GM23248 (cell line): ENCODE data around the gene GPALPP1. TPM values are rescaled to one million over a fixed set of nuclear protein-coding genes. Genes with fewer than 3 reads are reported as not detected.

Experiments used
- DNase-seq: peaks from one replicate; pipeline ENCODE4 v3.0.0-alpha.2; 2015
- H2AFZ ChIP-seq: fragments of 200-600 bp; sonication (generic); 2 replicates; pipeline ENCODE4 v1.6.1; 2016; ENCODE audit warnings: antibody characterized with exemption
- H3F3A ChIP-seq: fragments of 200-600 bp; sonication (generic); 2 replicates; pipeline ENCODE4 v1.6.1; 2016; ENCODE audit warnings: mild to moderate bottlenecking, antibody characterized with exemption, mixed run types; ENCODE audit not compliant: insufficient read depth
- H3K27ac ChIP-seq: fragments of 200-600 bp; sonication (generic); 2 replicates; pipeline ENCODE4 v1.5.1; 2016; ENCODE audit warnings: mild to moderate bottlenecking
- H3K27me3 ChIP-seq: fragments of 200-600 bp; sonication (generic); replicated peaks from 2 replicates; pipeline ENCODE4 v1.6.1; 2016; ENCODE audit warnings: mild to moderate bottlenecking; ENCODE audit not compliant: insufficient read depth
- H3K36me3 ChIP-seq: fragments of 200-600 bp; sonication (generic); 2 replicates; pipeline ENCODE4 v1.6.1; 2016; ENCODE audit warnings: low read depth, mild to moderate bottlenecking
- H3K4me1 ChIP-seq: fragments of 200-600 bp; sonication (generic); 2 replicates; pipeline ENCODE4 v1.6.1; 2016; ENCODE audit warnings: mild to moderate bottlenecking; ENCODE audit not compliant: insufficient read depth
- H3K4me2 ChIP-seq: fragments of 200-600 bp; sonication (generic); one replicate; pipeline ENCODE4 v1.6.1; 2016; ENCODE audit warnings: mild to moderate bottlenecking; ENCODE audit not compliant: unreplicated experiment
- H3K4me3 ChIP-seq: fragments of 200-600 bp; sonication (generic); 2 replicates; pipeline ENCODE4 v1.5.1; 2016; ENCODE audit warnings: mild to moderate bottlenecking
- H3K79me2 ChIP-seq: fragments of 200-600 bp; sonication (generic); 2 replicates; pipeline ENCODE4 v1.6.1; 2016; ENCODE audit warnings: mild to moderate bottlenecking; ENCODE audit not compliant: insufficient read depth
- H3K9ac ChIP-seq: fragments of 200-600 bp; sonication (generic); 2 replicates; pipeline ENCODE4 v1.6.1; 2016; ENCODE audit warnings: mild to moderate bottlenecking
- H3K9me2 ChIP-seq: fragments of 200-600 bp; sonication (generic); 2 replicates; pipeline ENCODE4 v1.6.1; 2016; ENCODE audit warnings: mixed run types, mild to moderate bottlenecking, moderate library complexity; ENCODE audit not compliant: insufficient read depth
- H3K9me3 ChIP-seq: fragments of 200-600 bp; sonication (generic); one replicate; pipeline ENCODE4 v1.6.1; 2017; ENCODE audit warnings: low read depth
- H4K20me1 ChIP-seq: fragments of 200-600 bp; sonication (generic); 2 replicates; pipeline ENCODE4 v1.6.0; 2016; ENCODE audit not compliant: insufficient read depth
- EZH2 ChIP-seq: fragments of 200-600 bp; sonication (generic); IDR thresholded peaks from 2 replicates; pipeline ENCODE4 v1.6.1; 2018; ENCODE audit warnings: antibody characterized with exemption, mild to moderate bottlenecking; ENCODE audit not compliant: insufficient read depth, poor library complexity, severe bottlenecking
- EZH2phosphoT487 ChIP-seq: fragments of 200-600 bp; sonication (generic); IDR thresholded peaks from 2 replicates; pipeline ENCODE4 v1.6.1; 2018; ENCODE audit warnings: antibody characterized with exemption, moderate library complexity, mild to moderate bottlenecking, low read depth; ENCODE audit not compliant: insufficient read depth
- WGBS, 2 experiments: methylation state at CpG; one replicate each; pipeline ENCODE4 v1.1.6; 2015 to 2017; ENCODE audit warnings: low lambda C conversion rate in 2 of 2, low coverage in 1 of 2; ENCODE audit errors: missing lambda C conversion rate in 2 of 2; 5-methylcytosine and 5-hydroxymethylcytosine counted together
- in situ Hi-C: fragments of 300-500 bp; cut with MboI; formaldehyde crosslinking; loops from 2 replicates; pipeline ENCODE4 v1.15.0; 2020
- polyA plus RNA-seq: library from polyadenylated mRNA; unstranded; fragments of >200 nt; fragmentation: Nextera tagmentation; extraction: Ambion mirVana; gene quantifications from 2 replicates; pipeline ENCODE4 v1.2.1, GENCODE V29; 2016
- total RNA-seq: library from RNA; depleted of rRNA; stranded (reverse); fragments of >200 nt; shearing (Covaris generic); gene quantifications from 2 replicates; pipeline ENCODE4 v1.2.3, GENCODE V29; 2014

The GPALPP1 gene
- total and polyA plus RNA-seq, 2 experiments from 2014 or later, result 21.2 to 22.8 TPM

GRCh38 chr13:44968434-44968815, 20.9 kb upstream of the GPALPP1 start:
- in situ Hi-C loops, result loop anchor here (25.0 kb wide), 1 partner anchor 1056 kb away; no protein-coding TSS in a partner anchor
- Histone ChIP-seq H3K9me3 (no peaks in the 10 kb centered on the region), H3K4me2 (no peak overlapping the region)

GRCh38 chr13:44969551-44970484, 19.5 kb upstream of the GPALPP1 start:
- TF ChIP-seq EZH2, result no peak
- TF ChIP-seq EZH2phosphoT487, result no peak
- Histone ChIP-seq H4K20me1 (no peaks in the 10 kb centered on the region), H3F3A (peaks cover 18% of the 10 kb centered on the region; the same call in 1 of the 2 replicates), H3K4me3 (no peak overlapping the region), H3K9ac (no peak overlapping the region), H3K27me3 (no peaks in the 10 kb centered on the region), H3K9me2 (no peaks in the 10 kb centered on the region), H3K9me3 (no peaks in the 10 kb centered on the region), H3K36me3 (no peaks in the 10 kb centered on the region), H2AFZ (peak overlapping the region; percentile 34; the same call in 1 of the 2 replicates), H3K27ac (no peak overlapping the region), H3K79me2 (no peaks in the 10 kb centered on the region; the same call in 1 of the 2 replicates), H3K4me1 (peaks cover 21% of the 10 kb centered on the region), H3K4me2 (no peak overlapping the region)
- in situ Hi-C loops, result loop anchor here (10.0 to 25.0 kb wide), 2 partner anchors 475 to 1058 kb away; no protein-coding TSS in a partner anchor
- DNase-seq, result peak; percentile 78
- WGBS, 2 experiments, result 38 to 43% methylated on average over 4 of the region's 4 CpGs

More at GRCh38 chr13:44968434-44968815, 20.9 kb upstream of the GPALPP1 start:
- Histone ChIP-seq H3K4me1 (peaks cover 14% of the 10 kb centered on the region), H3K27ac (no peak overlapping the region), H3F3A (peaks cover 18% of the 10 kb centered on the region; the same call in 1 of the 2 replicates), H3K36me3 (peaks cover 9% of the 10 kb centered on the region; the same call in 1 of the 2 replicates), H3K4me3 (no peak overlapping the region), H3K79me2 (no peaks in the 10 kb centered on the region; the same call in 1 of the 2 replicates), H3K9me2 (no peaks in the 10 kb centered on the region), H3K9ac (no peak overlapping the region), H2AFZ (no peak overlapping the region), H4K20me1 (no peaks in the 10 kb centered on the region), H3K27me3 (no peaks in the 10 kb centered on the region)
- TF ChIP-seq EZH2phosphoT487 (no peak), EZH2 (no peak)
- WGBS, 2 experiments, result 92 to 97% methylated on average over 3 of the region's 3 CpGs
- DNase-seq, result no peak

GRCh38 chr13:44971656-44972595, 17.4 kb upstream of the GPALPP1 start:
- Histone ChIP-seq H3K4me3 (no peak overlapping the region), H3K4me1 (peaks cover 21% of the 10 kb centered on the region), H4K20me1 (no peaks in the 10 kb centered on the region), H3K9ac (no peak overlapping the region), H2AFZ (no peak overlapping the region), H3K9me2 (no peaks in the 10 kb centered on the region), H3K27ac (no peak overlapping the region), H3K79me2 (no peaks in the 10 kb centered on the region; the same call in 1 of the 2 replicates), H3F3A (peaks cover 18% of the 10 kb centered on the region; the same call in 1 of the 2 replicates), H3K4me2 (no peak overlapping the region), H3K36me3 (no peaks in the 10 kb centered on the region), H3K9me3 (no peaks in the 10 kb centered on the region), H3K27me3 (no peaks in the 10 kb centered on the region)
- in situ Hi-C loops, result loop anchor here (10.0 to 25.0 kb wide), 2 partner anchors 477 to 1060 kb away; no protein-coding TSS in a partner anchor
- WGBS, 2 experiments, result 91 to 94% methylated on average over 7 of the region's 7 CpGs
- DNase-seq, result peak; percentile 16
- TF ChIP-seq EZH2phosphoT487, result no peak
- TF ChIP-seq EZH2, result no peak
